NB4 (cell line): ENCODE data around the gene PCDHGB4.
"Not testable (repeated sequence)": the region's sequence is repeated elsewhere in the genome, so short reads cannot be mapped to it uniquely, and the experiment has no call there.

Source experiments
- DNase-seq: peaks from one replicate; pipeline ENCODE4 v3.0.0; 2010; ENCODE audit warnings: low read depth
- H3K4me3 ChIP-seq: one replicate; pipeline ENCODE4 v1.5.1; 2011; ENCODE audit warnings: mild to moderate bottlenecking, low read depth, low read length, moderate library complexity
- CTCF ChIP-seq: IDR thresholded peaks from one replicate; pipeline ENCODE4 v1.5.1; 2012; ENCODE audit warnings: low read depth, low read length
- MYC ChIP-seq: IDR thresholded peaks from 2 replicates; pipeline ENCODE4 v1.6.1; 2011; ENCODE audit warnings: low read depth, low read length
- POLR2A ChIP-seq: IDR thresholded peaks from 2 replicates; pipeline ENCODE4 v1.6.1; 2011; ENCODE audit warnings: mild to moderate bottlenecking; ENCODE audit not compliant: insufficient read length; ENCODE audit errors: extremely low read depth
- TF ChIP-seq, protein P1 (sequence below): IDR thresholded peaks from 2 replicates; pipeline ENCODE4 v1.6.1; 2011; ENCODE audit warnings: low read depth, low read length

The PCDHGB4 gene

DNA sequence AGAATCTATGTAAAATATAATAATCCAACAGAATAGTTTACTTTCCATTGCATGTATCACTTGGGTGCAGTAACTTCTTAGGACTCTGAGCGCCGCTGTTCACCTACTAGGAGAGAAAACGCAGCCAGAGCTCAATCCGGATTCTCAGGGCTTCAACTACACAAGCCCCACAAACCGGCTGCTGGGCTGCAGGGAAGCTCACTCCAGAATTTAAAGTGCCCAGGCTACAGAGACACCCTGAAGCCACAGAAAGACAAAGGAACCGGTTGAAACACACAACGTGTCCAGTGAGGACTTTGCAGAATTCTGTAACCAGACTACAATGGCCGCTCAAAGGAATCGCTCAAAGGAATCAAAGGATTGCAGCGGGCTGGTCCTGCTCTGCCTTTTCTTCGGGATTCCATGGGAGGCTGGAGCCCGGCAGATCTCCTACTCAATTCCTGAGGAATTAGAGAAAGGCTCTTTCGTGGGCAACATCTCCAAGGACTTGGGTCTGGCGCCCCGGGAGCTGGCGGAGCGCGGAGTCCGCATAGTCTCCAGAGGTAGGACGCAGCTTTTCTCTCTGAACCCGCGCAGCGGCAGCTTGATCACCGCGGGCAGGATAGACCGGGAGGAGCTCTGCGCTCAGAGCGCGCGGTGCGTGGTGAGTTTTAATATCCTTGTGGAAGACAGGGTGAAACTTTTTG, 25.5 kb downstream of the PCDHGB4 start, which contains the start of gene PCDHGA10:
TSS of gene PCDHGA10 (plus strand) at position 134 of the 686 bp plus-strand sequence. CDS start at position 323, 189 bp downstream.
- H3K4me3 ChIP-seq, result peak within 1 kb of the TSS; percentile 64

DNA sequence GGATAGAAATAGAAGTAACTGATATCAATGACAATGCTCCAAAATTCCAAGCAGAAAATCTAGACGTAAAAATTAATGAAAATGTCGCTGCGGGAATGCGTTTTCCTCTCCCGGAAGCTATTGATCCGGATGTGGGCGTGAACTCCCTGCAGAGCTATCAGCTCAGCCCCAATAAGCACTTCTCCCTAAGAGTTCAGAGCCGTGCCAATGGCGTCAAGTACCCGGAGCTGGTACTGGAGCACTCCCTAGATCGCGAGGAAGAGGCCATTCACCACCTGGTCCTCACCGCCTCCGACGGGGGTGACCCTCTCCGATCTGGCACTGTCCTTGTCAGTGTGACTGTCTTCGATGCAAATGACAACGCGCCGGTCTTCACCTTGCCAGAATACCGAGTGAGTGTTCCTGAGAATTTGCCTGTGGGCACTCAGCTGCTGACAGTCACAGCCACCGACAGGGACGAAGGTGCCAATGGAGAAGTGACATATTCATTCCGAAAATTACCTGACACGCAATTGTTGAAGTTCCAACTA, 26.1 kb downstream of the PCDHGB4 start:
- no peak for TF ChIP-seq POLR2A
- no peak for TF ChIP-seq CTCF
- TF ChIP-seq, protein P1, sequence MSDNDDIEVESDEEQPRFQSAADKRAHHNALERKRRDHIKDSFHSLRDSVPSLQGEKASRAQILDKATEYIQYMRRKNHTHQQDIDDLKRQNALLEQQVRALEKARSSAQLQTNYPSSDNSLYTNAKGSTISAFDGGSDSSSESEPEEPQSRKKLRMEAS, result no peak
- no peak for TF ChIP-seq MYC
- H3K4me3 ChIP-seq, result peak overlapping the region; percentile 64
- no peak for DNase-seq

More for the DNA sequence above, 25.5 kb downstream of the PCDHGB4 start, which contains the start of gene PCDHGA10:
- TF ChIP-seq MYC (no peak), CTCF (peak; percentile 85)
- DNase-seq, result peak; percentile 82

GRCh38 chr5:141414548-141415274, 27.2 kb downstream of the PCDHGB4 start:
- DNase-seq, H3K4me3 ChIP-seq: not testable (repeated sequence)

GRCh38 chr5:141415275-141415618, 27.7 kb downstream of the PCDHGB4 start:
- H3K4me3 ChIP-seq, DNase-seq: not testable (repeated sequence)

DNA sequence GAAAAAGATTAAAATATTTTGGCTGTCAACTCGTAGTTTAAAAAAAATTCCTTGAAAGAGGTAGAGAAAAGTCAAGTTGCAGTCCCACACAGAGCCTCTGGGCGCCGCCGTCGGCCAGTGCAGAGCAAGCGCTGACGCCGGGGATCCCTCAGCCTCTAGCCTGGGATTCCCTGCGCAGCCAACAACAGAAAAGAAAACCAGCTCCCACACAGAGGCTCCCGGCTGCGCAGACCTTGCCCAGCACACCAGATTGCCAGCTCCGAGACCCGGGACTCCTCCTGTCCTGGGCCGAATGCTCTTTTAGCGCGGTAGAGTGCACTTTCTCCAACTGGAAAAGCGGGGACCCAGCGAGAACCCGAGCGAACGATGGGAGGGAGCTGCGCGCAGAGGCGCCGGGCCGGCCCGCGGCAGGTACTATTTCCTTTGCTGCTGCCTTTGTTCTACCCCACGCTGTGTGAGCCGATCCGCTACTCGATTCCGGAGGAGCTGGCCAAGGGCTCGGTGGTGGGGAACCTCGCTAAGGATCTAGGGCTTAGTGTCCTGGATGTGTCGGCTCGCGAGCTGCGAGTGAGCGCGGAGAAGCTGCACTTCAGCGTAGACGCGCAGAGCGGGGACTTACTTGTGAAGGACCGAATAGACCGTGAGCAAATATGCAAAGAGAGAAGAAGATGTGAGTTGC, 30.1 kb downstream of the PCDHGB4 start, which contains the start of gene PCDHGB7:
TSS of gene PCDHGB7 (plus strand) at position 184 of the 679 bp plus-strand sequence. CDS start at position 367, 183 bp downstream.
- peak within 1 kb of the TSS; percentile 11 for H3K4me3 ChIP-seq
- TF ChIP-seq CTCF, result peak; percentile 82
- peak; percentile 81 for DNase-seq

GRCh38 chr5:141419074-141419880, 31.8 kb downstream of the PCDHGB4 start:
- DNase-seq, result no peak
- H3K4me3 ChIP-seq, result no peak overlapping the region

More at GRCh38 chr5:141419074-141419880, 31.8 kb downstream of the PCDHGB4 start:
- TF ChIP-seq POLR2A (no peak), MYC (no peak), CTCF (no peak)
- TF ChIP-seq, protein P1, result no peak
